Measurements from ENCODE around the gene COLQ. TPM values are rescaled to one million over a fixed set of nuclear protein-coding genes. Genes with fewer than 3 reads are reported as not detected.

The COLQ gene
- polyA plus RNA-seq, 1 experiment: 1.6 TPM

DNA sequence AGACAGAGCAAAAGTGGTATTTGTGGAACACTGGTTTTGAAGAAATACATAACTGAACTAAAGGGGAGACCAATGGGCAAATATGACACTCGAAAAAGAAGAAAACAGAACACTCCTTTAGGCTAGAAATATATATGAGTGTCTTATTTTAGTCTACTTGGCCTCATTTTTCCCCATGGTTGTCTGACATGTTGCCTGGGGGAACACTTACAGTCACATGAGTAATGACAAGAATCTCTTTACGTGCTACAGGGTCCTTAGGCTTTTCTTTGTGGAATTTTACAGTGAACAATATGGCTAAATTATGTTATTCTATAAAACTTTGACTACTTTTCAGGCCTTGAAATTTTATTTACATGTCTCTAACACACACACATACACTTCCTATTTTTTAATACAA, 111.7 kb downstream of the COLQ start:
- ChIA-PET CTCF (interaction anchor here (1.1 kb wide), 1 partner anchor 169 kb away, joined by 5 read pairs; no protein-coding TSS in a partner anchor), POLR2A (no interaction called here)
- H3K36me3 ChIP-seq (ENCODE audit: control insufficient read depth, insufficient read depth, low read length): peaks cover 10% of the 10 kb centered on the region
- no peaks in the 10 kb centered on the region for H3K27me3 ChIP-seq (ENCODE audit: control insufficient read depth, insufficient read depth, low read length)
- TF ChIP-seq, protein P1, sequence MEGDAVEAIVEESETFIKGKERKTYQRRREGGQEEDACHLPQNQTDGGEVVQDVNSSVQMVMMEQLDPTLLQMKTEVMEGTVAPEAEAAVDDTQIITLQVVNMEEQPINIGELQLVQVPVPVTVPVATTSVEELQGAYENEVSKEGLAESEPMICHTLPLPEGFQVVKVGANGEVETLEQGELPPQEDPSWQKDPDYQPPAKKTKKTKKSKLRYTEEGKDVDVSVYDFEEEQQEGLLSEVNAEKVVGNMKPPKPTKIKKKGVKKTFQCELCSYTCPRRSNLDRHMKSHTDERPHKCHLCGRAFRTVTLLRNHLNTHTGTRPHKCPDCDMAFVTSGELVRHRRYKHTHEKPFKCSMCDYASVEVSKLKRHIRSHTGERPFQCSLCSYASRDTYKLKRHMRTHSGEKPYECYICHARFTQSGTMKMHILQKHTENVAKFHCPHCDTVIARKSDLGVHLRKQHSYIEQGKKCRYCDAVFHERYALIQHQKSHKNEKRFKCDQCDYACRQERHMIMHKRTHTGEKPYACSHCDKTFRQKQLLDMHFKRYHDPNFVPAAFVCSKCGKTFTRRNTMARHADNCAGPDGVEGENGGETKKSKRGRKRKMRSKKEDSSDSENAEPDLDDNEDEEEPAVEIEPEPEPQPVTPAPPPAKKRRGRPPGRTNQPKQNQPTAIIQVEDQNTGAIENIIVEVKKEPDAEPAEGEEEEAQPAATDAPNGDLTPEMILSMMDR (IDR thresholded peaks at IDR 0.05; ENCODE audit: insufficient read depth, low read depth, low read length): no peak
- no peak overlapping the region for H3K4me3 ChIP-seq (ENCODE audit: low read depth, low read length)
- DNase-seq (ENCODE audit: low read depth): no peak

DNA sequence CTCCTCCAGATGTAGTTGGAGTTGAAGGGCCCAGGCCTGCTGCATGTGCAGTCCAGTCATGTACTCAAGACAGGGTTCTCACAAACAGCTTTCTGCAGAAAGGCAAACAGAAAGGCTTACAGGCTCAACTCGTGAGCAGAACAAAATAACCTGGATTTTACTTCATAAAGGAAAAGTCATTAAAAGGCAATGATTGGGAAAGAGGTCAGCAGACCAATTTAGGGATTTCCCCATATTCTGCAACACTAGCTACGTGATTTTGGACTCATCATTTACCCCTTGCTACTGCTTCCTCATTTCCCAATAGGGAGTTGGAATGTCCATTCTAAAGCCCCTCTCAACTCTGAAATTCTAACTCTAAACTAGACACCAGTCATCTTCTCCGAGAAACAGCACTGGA, 112.3 kb downstream of the COLQ start:
- Histone ChIP-seq H3K27me3 (ENCODE audit: control insufficient read depth, insufficient read depth, low read length) (no peaks in the 10 kb centered on the region), H3K36me3 (ENCODE audit: control insufficient read depth, insufficient read depth, low read length) (peaks cover 9% of the 10 kb centered on the region), H3K4me3 (ENCODE audit: low read depth, low read length) (no peak overlapping the region)
- ChIA-PET POLR2A (no interaction called here), CTCF (interaction anchor here (1.1 kb wide), 1 partner anchor 168 kb away, joined by 5 read pairs; no protein-coding TSS in a partner anchor)
- TF ChIP-seq, protein P1 (IDR thresholded peaks at IDR 0.05; ENCODE audit: insufficient read depth, low read depth, low read length): no peak
- DNase-seq (ENCODE audit: low read depth): no peak

DNA sequence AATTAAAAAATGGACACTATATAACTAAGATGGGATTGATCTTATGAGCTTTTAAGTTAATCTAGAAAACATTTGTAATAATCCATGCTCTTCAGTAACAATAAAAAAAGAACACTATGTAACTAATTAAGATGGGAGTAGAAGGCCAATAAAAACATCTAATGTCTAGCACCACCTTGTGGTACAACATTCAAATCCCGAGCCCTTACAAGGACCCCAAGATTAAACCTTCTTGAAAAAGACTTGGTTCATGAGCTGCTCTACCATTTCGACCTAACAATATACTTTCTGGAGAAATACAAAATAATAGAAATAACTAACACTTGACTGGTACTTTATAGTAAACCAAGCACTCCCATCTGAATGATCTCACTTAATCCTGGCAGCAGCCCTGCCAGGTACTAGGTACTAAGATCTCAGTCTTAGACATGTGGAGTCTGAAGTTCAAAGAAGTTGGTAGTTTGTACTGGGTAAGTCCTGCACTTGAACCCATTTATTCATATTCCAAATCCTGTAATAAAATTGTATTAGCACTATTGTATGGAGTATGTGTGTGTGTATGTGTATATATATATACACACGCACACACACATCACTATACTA, 116.0 kb downstream of the COLQ start:
- Histone ChIP-seq H3K4me3 (ENCODE audit: low read depth, low read length) (no peak overlapping the region), H3K27me3 (ENCODE audit: control insufficient read depth, insufficient read depth, low read length) (no peaks in the 10 kb centered on the region), H3K36me3 (ENCODE audit: control insufficient read depth, insufficient read depth, low read length) (peaks cover 1% of the 10 kb centered on the region; the same call in 1 of the 2 replicates)
- TF ChIP-seq, protein P1 (IDR thresholded peaks at IDR 0.05; ENCODE audit: insufficient read depth, low read depth, low read length): peak; percentile 58
- ChIA-PET CTCF (interaction anchor here (0.7 to 4.3 kb wide), 20 partner anchors 10 to 315 kb away, joined by 3 to 75 read pairs (median 5); partner anchors contain the start of genes CAPN7 and SH3BP5), POLR2A (no interaction called here)
- no peak for DNase-seq (ENCODE audit: low read depth)

DNA sequence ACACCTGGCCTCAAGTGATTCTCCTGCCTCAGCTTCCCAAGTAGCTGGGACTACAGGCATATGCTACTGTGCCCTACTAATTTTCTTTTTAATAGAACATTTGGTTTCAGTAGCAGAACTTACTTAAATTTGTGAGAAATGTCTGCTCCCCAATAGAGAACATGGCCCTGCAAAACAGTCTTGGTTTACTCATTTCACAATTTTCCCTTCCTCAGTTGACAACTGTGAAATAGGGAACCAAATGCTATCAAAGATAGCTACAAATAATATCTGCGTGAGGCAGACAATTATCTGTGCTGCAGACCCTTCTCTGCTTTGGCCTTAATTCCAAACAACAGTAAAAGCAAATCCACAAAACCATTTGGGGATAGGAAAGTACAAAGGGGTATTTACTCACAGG, 116.7 kb downstream of the COLQ start:
- ChIA-PET CTCF (interaction anchor here (0.7 to 4.3 kb wide), 19 partner anchors 10 to 314 kb away, joined by 3 to 75 read pairs (median 5); partner anchors contain the start of genes CAPN7 and SH3BP5), POLR2A (no interaction called here)

DNA sequence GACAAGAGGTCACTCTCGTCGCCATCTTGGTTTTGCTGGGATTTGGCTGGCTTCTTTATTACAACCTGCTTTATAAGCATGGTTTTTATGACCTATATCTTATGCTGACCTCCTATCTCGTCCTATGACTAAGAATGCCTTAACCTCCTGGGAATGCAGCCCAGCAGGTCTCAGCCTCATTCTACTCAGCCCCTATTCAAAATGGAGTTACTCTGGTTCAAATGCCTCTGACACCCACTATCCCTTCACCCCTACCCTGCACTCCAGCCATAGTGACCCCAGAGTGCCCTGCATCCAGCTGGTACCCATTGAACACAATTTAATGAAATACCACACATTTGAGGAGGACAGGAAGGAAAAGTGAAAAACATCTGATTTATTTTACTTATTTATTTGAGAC, 117.5 kb downstream of the COLQ start:
- Histone ChIP-seq H3K4me3 (ENCODE audit: low read depth, low read length) (no peak overlapping the region), H3K36me3 (ENCODE audit: control insufficient read depth, insufficient read depth, low read length) (peaks cover 1% of the 10 kb centered on the region; the same call in 1 of the 2 replicates), H3K27me3 (ENCODE audit: control insufficient read depth, insufficient read depth, low read length) (no peaks in the 10 kb centered on the region)
- no peak for DNase-seq (ENCODE audit: low read depth)
- POLR2A ChIA-PET: no interaction called here
- CTCF ChIA-PET: interaction anchor here (1.3 to 4.3 kb wide), 4 partner anchors 71 to 201 kb away, joined by 3 to 75 read pairs (median 4); partner anchors contain the start of genes CAPN7 and SH3BP5
- TF ChIP-seq, protein P1 (IDR thresholded peaks at IDR 0.05; ENCODE audit: insufficient read depth, low read depth, low read length): no peak

More for the DNA sequence above, 116.7 kb downstream of the COLQ start:
- peaks cover 1% of the 10 kb centered on the region; the same call in 1 of the 2 replicates for H3K36me3 ChIP-seq (ENCODE audit: control insufficient read depth, insufficient read depth, low read length)
- DNase-seq (ENCODE audit: low read depth): no peak
- no peak overlapping the region for H3K4me3 ChIP-seq (ENCODE audit: low read depth, low read length)
- H3K27me3 ChIP-seq (ENCODE audit: control insufficient read depth, insufficient read depth, low read length): no peaks in the 10 kb centered on the region
- TF ChIP-seq, protein P1 (IDR thresholded peaks at IDR 0.05; ENCODE audit: insufficient read depth, low read depth, low read length): no peak
